Hepatocyte (in vitro differentiated cells): Measurements from ENCODE around the gene TSHZ3.

Source experiments
- CTCF ChIP-seq: fragments of 200-600 bp; sonication (generic); IDR thresholded peaks from 2 replicates; pipeline ENCODE4 v1.5.1; 2016; ENCODE audit warnings: antibody characterized with exemption, mild to moderate bottlenecking; ENCODE audit not compliant: poor library complexity
- EZH2 ChIP-seq: fragments of 200-600 bp; sonication (generic); IDR thresholded peaks from 2 replicates; pipeline ENCODE4 v1.6.1; 2016; ENCODE audit warnings: antibody characterized with exemption, mild to moderate bottlenecking, borderline replicate concordance

GRCh38 chr19:31355665-31356289, 6.5 kb upstream of the TSHZ3 start:
- TF ChIP-seq CTCF (no peak), EZH2 (peak; percentile 66)
